ENCODE results near the gene RCAN2.

GRCh38 chr6:46302176-46302575, 189.1 kb downstream of the RCAN2 start:
- TF ChIP-seq CTCF (conservative IDR thresholded peaks at IDR 0.05) (no peak), ZFX (IDR thresholded peaks at IDR 0.05) (no peak)
